Fibroblast of skin of right quadriceps (primary cell): Measurements from ENCODE around the gene BTG1.

Experiments
- DNase-seq: peaks from one replicate; pipeline ENCODE4 v3.0.0-alpha.2; 2013

Gene BTG1

GRCh38 chr12:92145731-92146496 lies at the start of gene BTG1:
BTG1 (minus strand) TSS chr12:92145846; CDS start chr12:92145535, 311 bp downstream.
- peak; percentile 100 for DNase-seq

GRCh38 chr12:92194561-92194960 lies 48.9 kb upstream of the BTG1 start:
- no peak for DNase-seq

GRCh38 chr12:92193846-92194245 lies 48.2 kb upstream of the BTG1 start:
- peak; percentile 11 for DNase-seq

- no peak for DNase-seq
These were observed 47.4 kb upstream of the BTG1 start for GRCh38 chr12:92193063-92193462.

GRCh38 chr12:92192360-92192759 lies 46.7 kb upstream of the BTG1 start:
- no peak for DNase-seq

- no peak for DNase-seq
These were observed 45.4 kb upstream of the BTG1 start for GRCh38 chr12:92191061-92191460.

- DNase-seq, result no peak
These were observed 43.0 kb upstream of the BTG1 start for GRCh38 chr12:92188517-92189188.

- no peak for DNase-seq
These were observed 40.4 kb upstream of the BTG1 start for GRCh38 chr12:92186038-92186470.

- no peak for DNase-seq
These were observed 39.4 kb upstream of the BTG1 start for GRCh38 chr12:92185052-92185451.

- no peak for DNase-seq
These were observed 37.9 kb upstream of the BTG1 start for GRCh38 chr12:92183575-92183974.

GRCh38 chr12:92178340-92178739 lies 32.7 kb upstream of the BTG1 start:
- no peak for DNase-seq

- DNase-seq, result no peak
These were observed 31.0 kb upstream of the BTG1 start for GRCh38 chr12:92176646-92177045.

GRCh38 chr12:92175961-92176360 lies 30.3 kb upstream of the BTG1 start:
- no peak for DNase-seq

GRCh38 chr12:92170050-92170449 lies 24.4 kb upstream of the BTG1 start:
- DNase-seq, result no peak

GRCh38 chr12:92167075-92167474 lies 21.4 kb upstream of the BTG1 start:
- no peak for DNase-seq

GRCh38 chr12:92164712-92165111 lies 19.1 kb upstream of the BTG1 start:
- no peak for DNase-seq

- DNase-seq, result no peak
These were observed 16.4 kb upstream of the BTG1 start for GRCh38 chr12:92162079-92162478.

- no peak for DNase-seq
These were observed 13.3 kb upstream of the BTG1 start for GRCh38 chr12:92158796-92159439.

GRCh38 chr12:92156704-92157395 lies 11.2 kb upstream of the BTG1 start:
- no peak for DNase-seq

- DNase-seq, result no peak
These were observed 10.5 kb upstream of the BTG1 start for GRCh38 chr12:92156139-92156538.

- no peak for DNase-seq
These were observed 10.1 kb upstream of the BTG1 start for GRCh38 chr12:92155733-92156132.

GRCh38 chr12:92151916-92152315 lies 6.3 kb upstream of the BTG1 start:
- DNase-seq, result no peak

- no peak for DNase-seq
These were observed 3.9 kb upstream of the BTG1 start for GRCh38 chr12:92149563-92149962.
